Endodermal cell (in vitro differentiated cells): ENCODE results near the gene P2RX1. TPM values are rescaled to one million over a fixed set of nuclear protein-coding genes. Genes with fewer than 3 reads are reported as not detected.

Experiments used
- DNase-seq: peaks from one replicate; pipeline ENCODE4 v3.0.0-alpha.2; 2017
- H3K27ac ChIP-seq: 2 replicates; pipeline ENCODE4 v1.5.1; 2013; ENCODE audit warnings: mild to moderate bottlenecking, low read depth, low read length, moderate library complexity
- H3K27me3 ChIP-seq: 2 replicates; pipeline ENCODE4 v1.6.1; 2013; ENCODE audit warnings: mild to moderate bottlenecking, low read length, moderate library complexity; ENCODE audit not compliant: insufficient read depth, control insufficient read depth, poor library complexity, severe bottlenecking
- H3K36me3 ChIP-seq: 2 replicates; pipeline ENCODE4 v1.7.0; 2013; ENCODE audit warnings: mild to moderate bottlenecking, low read length, moderate library complexity; ENCODE audit not compliant: control insufficient read depth, insufficient read depth
- H3K4me1 ChIP-seq: one replicate; pipeline ENCODE4 v1.7.0; 2013; ENCODE audit warnings: low read length; ENCODE audit not compliant: control insufficient read depth, insufficient read depth
- H3K4me3 ChIP-seq: 2 replicates; pipeline ENCODE4 v1.5.1; 2013; ENCODE audit warnings: mild to moderate bottlenecking, low read length, moderate library complexity
- H3K9ac ChIP-seq: 2 replicates; pipeline ENCODE4 v1.6.1; 2013; ENCODE audit warnings: mild to moderate bottlenecking, low read length, moderate library complexity; ENCODE audit not compliant: poor library complexity, severe bottlenecking; ENCODE audit errors: extremely low read depth
- H3K9me3 ChIP-seq: 2 replicates; pipeline ENCODE4 v1.6.1; 2013; ENCODE audit warnings: mild to moderate bottlenecking, low read length, moderate library complexity; ENCODE audit not compliant: control insufficient read depth
- H3K27ac Mint-ChIP-seq: 2 replicates; pipeline ENCODE4 v1.8.0; 2020; ENCODE audit warnings: mixed read lengths
- H3K27me3 Mint-ChIP-seq: 2 replicates; pipeline ENCODE4 v1.8.0; 2021; ENCODE audit warnings: mild to moderate bottlenecking, mixed read lengths; ENCODE audit not compliant: insufficient read depth
- H3K36me3 Mint-ChIP-seq: 2 replicates; pipeline ENCODE4 v1.8.0; 2020; ENCODE audit warnings: low read depth, mixed read lengths
- H3K4me1 Mint-ChIP-seq: 2 replicates; pipeline ENCODE4 v1.8.0; 2020; ENCODE audit warnings: mixed read lengths
- H3K4me3 Mint-ChIP-seq: 2 replicates; pipeline ENCODE4 v1.8.0; 2020; ENCODE audit warnings: mild to moderate bottlenecking, moderate library complexity, mixed read lengths
- H3K9me3 Mint-ChIP-seq: 2 replicates; pipeline ENCODE4 v1.8.0; 2020; ENCODE audit warnings: mild to moderate bottlenecking, mixed read lengths
- WGBS, 2 experiments: methylation state at CpG; one replicate each; pipeline versions ENCODE4 v1.1.5 to v1.1.7; 2013; ENCODE audit warnings: missing lambda C conversion rate in 2 of 2, mixed read lengths in 1 of 2; ENCODE audit not compliant: insufficient coverage in 1 of 2, insufficient read length in 1 of 2; 5-methylcytosine and 5-hydroxymethylcytosine counted together
- total RNA-seq, 2 donors: library from RNA; stranded (reverse); fragmentation: NEBNext Ultra II Directional in 1 of 2; extraction: Animal tissue kit (Norgen Biotek cat#: 25700) in 1 of 2; gene quantifications; 2 replicates in 1 of 2; 3 replicates in 1 of 2; pipeline ENCODE4 v1.2.1, GENCODE V29; 2021
- TF ChIP-seq, protein P1 (sequence below): fragments of 200-600 bp; sonication (generic); conservative IDR thresholded peaks from 2 replicates; pipeline ENCODE4 v1.5.0; 2021; ENCODE audit warnings: antibody characterized with exemption, mild to moderate bottlenecking

P2RX1 gene
- total RNA-seq, 2 donors from 2014 or later, result not detected

DNA sequence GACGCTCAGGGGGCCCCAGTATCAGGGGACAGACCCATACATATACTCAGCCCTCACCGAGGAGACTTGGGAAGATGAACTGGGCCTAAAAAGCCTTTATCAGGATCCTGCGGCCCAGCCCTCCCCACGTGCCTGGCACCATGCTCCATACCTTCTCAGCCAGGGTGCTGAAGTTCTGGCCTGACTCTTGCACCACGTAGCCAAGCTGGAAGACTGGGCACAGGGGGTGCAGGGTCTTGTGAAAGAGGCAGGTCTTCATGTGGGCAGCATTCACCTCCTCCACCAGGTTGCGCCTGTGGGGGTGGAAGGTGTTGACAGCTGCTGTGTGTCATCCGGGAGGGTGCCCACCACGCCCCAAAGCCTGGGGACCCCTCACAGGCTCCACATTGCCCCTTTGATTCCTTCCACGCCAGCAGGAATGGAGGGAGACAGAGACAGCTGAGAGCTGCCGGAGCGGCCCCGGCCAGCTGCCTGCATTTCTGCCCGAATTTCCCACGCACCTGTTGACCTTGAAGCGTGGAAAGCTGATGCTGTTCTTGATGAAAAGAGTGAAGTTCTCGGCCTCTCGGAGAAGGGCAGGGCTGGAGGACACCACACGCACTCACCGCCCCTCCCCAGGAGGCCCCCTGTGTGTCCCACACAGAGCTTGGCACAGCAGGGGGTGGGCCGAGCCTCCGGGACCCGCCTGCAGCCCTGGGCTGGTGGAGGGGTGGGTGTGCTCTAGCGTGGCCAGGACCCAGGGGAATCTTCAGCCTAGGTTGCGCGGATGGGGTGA, 13.0 kb downstream of the P2RX1 start:
- Histone ChIP-seq H3K27ac (no peak overlapping the region), H3K4me3 (no peak overlapping the region), H3K9me3 (no peaks in the 10 kb centered on the region), H3K36me3 (no peaks in the 10 kb centered on the region), H3K4me1 (no peaks in the 10 kb centered on the region), H3K9ac (no peak overlapping the region), H3K27me3 (no peaks in the 10 kb centered on the region)
- 84 to 87% methylated on average over 21 to 25 of the region's 25 CpGs for WGBS, 2 experiments
- TF ChIP-seq, protein P1, sequence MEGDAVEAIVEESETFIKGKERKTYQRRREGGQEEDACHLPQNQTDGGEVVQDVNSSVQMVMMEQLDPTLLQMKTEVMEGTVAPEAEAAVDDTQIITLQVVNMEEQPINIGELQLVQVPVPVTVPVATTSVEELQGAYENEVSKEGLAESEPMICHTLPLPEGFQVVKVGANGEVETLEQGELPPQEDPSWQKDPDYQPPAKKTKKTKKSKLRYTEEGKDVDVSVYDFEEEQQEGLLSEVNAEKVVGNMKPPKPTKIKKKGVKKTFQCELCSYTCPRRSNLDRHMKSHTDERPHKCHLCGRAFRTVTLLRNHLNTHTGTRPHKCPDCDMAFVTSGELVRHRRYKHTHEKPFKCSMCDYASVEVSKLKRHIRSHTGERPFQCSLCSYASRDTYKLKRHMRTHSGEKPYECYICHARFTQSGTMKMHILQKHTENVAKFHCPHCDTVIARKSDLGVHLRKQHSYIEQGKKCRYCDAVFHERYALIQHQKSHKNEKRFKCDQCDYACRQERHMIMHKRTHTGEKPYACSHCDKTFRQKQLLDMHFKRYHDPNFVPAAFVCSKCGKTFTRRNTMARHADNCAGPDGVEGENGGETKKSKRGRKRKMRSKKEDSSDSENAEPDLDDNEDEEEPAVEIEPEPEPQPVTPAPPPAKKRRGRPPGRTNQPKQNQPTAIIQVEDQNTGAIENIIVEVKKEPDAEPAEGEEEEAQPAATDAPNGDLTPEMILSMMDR, result no peak
- peaks cover 4% of the 10 kb centered on the region for H3K4me1 Mint-ChIP-seq
- no peak overlapping the region for H3K27ac Mint-ChIP-seq
- DNase-seq, result no peak
- no peaks in the 10 kb centered on the region for H3K36me3 Mint-ChIP-seq
- H3K9me3 Mint-ChIP-seq, result no peaks in the 10 kb centered on the region
- H3K27me3 Mint-ChIP-seq, result no peaks in the 10 kb centered on the region
- no peak overlapping the region for H3K4me3 Mint-ChIP-seq

DNA sequence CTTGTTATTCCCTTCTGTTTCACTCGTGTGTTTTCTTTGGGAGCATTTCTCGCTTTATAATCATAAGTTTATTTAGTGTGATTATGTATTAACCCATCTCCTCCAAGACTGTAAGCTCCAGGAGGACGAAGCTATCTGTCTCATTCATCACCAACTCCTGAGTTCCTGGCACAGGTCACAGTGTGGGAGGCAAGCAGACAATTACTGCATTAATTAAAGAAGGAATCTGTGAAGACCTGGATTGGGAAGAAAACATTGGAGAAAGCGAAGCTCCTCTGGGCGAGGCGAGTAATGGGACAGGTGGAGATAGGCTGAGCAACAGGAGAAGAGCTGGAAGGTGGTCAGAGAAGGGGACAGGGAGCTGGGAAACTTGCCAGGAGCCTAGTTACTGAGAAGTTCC, 15.6 kb downstream of the P2RX1 start:
- Mint-ChIP-seq H3K9me3 (no peaks in the 10 kb centered on the region), H3K4me1 (peaks cover 4% of the 10 kb centered on the region), H3K36me3 (no peaks in the 10 kb centered on the region), H3K27me3 (peaks cover 2% of the 10 kb centered on the region), H3K27ac (no peak overlapping the region), H3K4me3 (no peak overlapping the region)
- Histone ChIP-seq H3K9me3 (no peaks in the 10 kb centered on the region), H3K27me3 (no peaks in the 10 kb centered on the region), H3K27ac (no peak overlapping the region), H3K4me1 (no peaks in the 10 kb centered on the region), H3K4me3 (no peak overlapping the region), H3K9ac (no peak overlapping the region), H3K36me3 (no peaks in the 10 kb centered on the region)
- DNase-seq, result no peak
- TF ChIP-seq, protein P1, result no peak
- WGBS, 2 experiments, result 82 to 91% methylated on average over 3 to 4 of the region's 6 CpGs

DNA sequence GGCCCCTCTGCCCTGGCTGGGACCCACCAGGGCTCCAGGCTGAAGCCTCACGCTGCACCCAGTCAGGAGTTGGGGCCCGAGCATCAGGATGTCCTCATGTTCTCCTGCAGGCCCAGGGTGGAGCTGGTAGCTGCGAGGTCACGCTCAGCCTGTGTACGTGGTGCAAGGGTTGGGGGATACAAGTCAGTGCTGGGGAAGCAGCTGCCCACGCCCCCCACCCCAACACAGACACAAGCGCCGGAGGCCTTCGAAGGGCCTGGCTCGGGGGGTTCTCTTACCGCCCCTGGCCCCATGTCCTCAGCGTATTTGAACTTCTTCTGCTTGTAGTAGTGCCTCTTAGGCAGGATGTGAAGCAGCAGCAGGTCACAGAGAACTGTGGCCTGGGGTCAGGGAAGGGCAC, 18.5 kb downstream of the P2RX1 start:
- H3K27me3 Mint-ChIP-seq, result peaks cover 11% of the 10 kb centered on the region
- Histone ChIP-seq H3K9me3 (no peaks in the 10 kb centered on the region), H3K27ac (no peak overlapping the region), H3K9ac (no peak overlapping the region), H3K27me3 (peaks cover 8% of the 10 kb centered on the region), H3K4me1 (no peaks in the 10 kb centered on the region), H3K36me3 (no peaks in the 10 kb centered on the region), H3K4me3 (no peak overlapping the region)
- DNase-seq, result no peak
- H3K4me1 Mint-ChIP-seq, result peaks cover 7% of the 10 kb centered on the region
- no peak overlapping the region for H3K4me3 Mint-ChIP-seq
- no peaks in the 10 kb centered on the region for H3K9me3 Mint-ChIP-seq
- TF ChIP-seq, protein P1, result no peak
- WGBS, 2 experiments, result 93 to 94% methylated on average over 9 to 12 of the region's 12 CpGs
- H3K27ac Mint-ChIP-seq, result no peak overlapping the region
- H3K36me3 Mint-ChIP-seq, result no peaks in the 10 kb centered on the region
